WTC11 (cell line): ENCODE data around the gene IKZF2.

Source experiments
- CREM ChIP-seq: sonication (generic); formaldehyde crosslinking; IDR thresholded peaks from 2 replicates; pipeline ENCODE4 v1.8.1; 2022; ENCODE audit warnings: mild to moderate bottlenecking, missing genetic modification reagents, moderate library complexity
- ESRRA ChIP-seq: sonication (generic); formaldehyde crosslinking; IDR thresholded peaks from 2 replicates; pipeline ENCODE4 v1.8.1; 2022; ENCODE audit warnings: mild to moderate bottlenecking, missing genetic modification reagents, borderline replicate concordance
- ETV6 ChIP-seq: sonication (generic); formaldehyde crosslinking; IDR thresholded peaks from 2 replicates; pipeline ENCODE4 v1.8.1; 2022; ENCODE audit warnings: mild to moderate bottlenecking, missing genetic modification reagents
- NFE2L1 ChIP-seq: sonication (generic); formaldehyde crosslinking; IDR thresholded peaks from 2 replicates; pipeline ENCODE4 v1.8.1; 2023; ENCODE audit warnings: missing genetic modification reagents
- SMAD3 ChIP-seq: sonication (generic); formaldehyde crosslinking; IDR thresholded peaks from 2 replicates; pipeline ENCODE4 v1.8.0; 2022; ENCODE audit warnings: missing genetic modification reagents, mild to moderate bottlenecking, borderline replicate concordance
- SMAD4 ChIP-seq: sonication (generic); formaldehyde crosslinking; IDR thresholded peaks from 2 replicates; pipeline ENCODE4 v1.8.0; 2022; ENCODE audit warnings: mild to moderate bottlenecking, missing genetic modification reagents
- SP1 ChIP-seq: sonication (generic); formaldehyde crosslinking; conservative IDR thresholded peaks from 2 replicates; pipeline ENCODE4 v1.8.1; 2022; ENCODE audit warnings: missing genetic modification reagents
- TCF7 ChIP-seq: sonication (generic); formaldehyde crosslinking; IDR thresholded peaks from 2 replicates; pipeline ENCODE4 v1.8.0; 2022; ENCODE audit warnings: mild to moderate bottlenecking, low read depth, missing genetic modification reagents, moderate library complexity
- ZNF263 ChIP-seq: sonication (generic); formaldehyde crosslinking; IDR thresholded peaks from 2 replicates; pipeline ENCODE4 v1.8.1; 2022; ENCODE audit warnings: low read depth, mild to moderate bottlenecking, moderate library complexity, missing genetic modification reagents
- TF ChIP-seq, protein P1 (sequence below): fragments of 200-600 bp; IDR thresholded peaks from 2 replicates; pipeline ENCODE4 v1.8.0; 2022; ENCODE audit warnings: antibody characterized with exemption
- TF ChIP-seq, protein P2 (sequence below): sonication (generic); formaldehyde crosslinking; IDR thresholded peaks from 2 replicates; pipeline ENCODE4 v1.8.1; 2023; ENCODE audit warnings: mild to moderate bottlenecking, missing genetic modification reagents, moderate library complexity
- TF ChIP-seq, protein P3 (sequence below): sonication (generic); formaldehyde crosslinking; IDR thresholded peaks from 2 replicates; pipeline ENCODE4 v1.8.1; 2023; ENCODE audit warnings: mild to moderate bottlenecking, moderate library complexity, missing genetic modification reagents
- TF ChIP-seq, protein P4 (sequence below): sonication (generic); formaldehyde crosslinking; conservative IDR thresholded peaks from 2 replicates; pipeline ENCODE4 v1.8.1; 2023; ENCODE audit warnings: mild to moderate bottlenecking, low read depth, missing genetic modification reagents, moderate library complexity
- TF ChIP-seq, protein P5 (sequence below): sonication (generic); formaldehyde crosslinking; IDR thresholded peaks from 2 replicates; pipeline ENCODE4 v1.8.1; 2023; ENCODE audit warnings: mild to moderate bottlenecking, missing genetic modification reagents, moderate library complexity

DNA sequence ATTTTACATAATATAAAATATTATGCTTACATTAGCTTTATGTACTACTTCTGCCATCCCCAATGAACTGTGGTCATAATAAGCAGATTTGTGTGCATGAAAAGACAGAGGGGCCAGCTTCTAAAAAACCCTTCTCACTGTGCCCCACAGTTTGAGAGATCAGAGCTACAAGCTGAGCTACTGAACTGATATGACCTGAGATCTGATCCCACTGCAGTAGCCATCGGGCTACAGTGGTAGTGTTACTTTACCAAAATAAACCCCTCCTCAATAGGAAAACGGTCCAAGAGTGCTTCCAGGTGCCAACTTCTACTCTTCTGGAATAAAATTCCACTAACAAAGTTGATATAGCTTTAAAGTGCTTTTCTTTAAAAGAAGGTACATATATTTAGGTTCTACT lies 43.1 kb downstream of the IKZF2 start:
- no peak for TF ChIP-seq SMAD3 (CRISPR knock-in tag)
- TF ChIP-seq, protein P1, sequence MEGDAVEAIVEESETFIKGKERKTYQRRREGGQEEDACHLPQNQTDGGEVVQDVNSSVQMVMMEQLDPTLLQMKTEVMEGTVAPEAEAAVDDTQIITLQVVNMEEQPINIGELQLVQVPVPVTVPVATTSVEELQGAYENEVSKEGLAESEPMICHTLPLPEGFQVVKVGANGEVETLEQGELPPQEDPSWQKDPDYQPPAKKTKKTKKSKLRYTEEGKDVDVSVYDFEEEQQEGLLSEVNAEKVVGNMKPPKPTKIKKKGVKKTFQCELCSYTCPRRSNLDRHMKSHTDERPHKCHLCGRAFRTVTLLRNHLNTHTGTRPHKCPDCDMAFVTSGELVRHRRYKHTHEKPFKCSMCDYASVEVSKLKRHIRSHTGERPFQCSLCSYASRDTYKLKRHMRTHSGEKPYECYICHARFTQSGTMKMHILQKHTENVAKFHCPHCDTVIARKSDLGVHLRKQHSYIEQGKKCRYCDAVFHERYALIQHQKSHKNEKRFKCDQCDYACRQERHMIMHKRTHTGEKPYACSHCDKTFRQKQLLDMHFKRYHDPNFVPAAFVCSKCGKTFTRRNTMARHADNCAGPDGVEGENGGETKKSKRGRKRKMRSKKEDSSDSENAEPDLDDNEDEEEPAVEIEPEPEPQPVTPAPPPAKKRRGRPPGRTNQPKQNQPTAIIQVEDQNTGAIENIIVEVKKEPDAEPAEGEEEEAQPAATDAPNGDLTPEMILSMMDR, result no peak
- no peak for TF ChIP-seq TCF7 (CRISPR knock-in tag)
- TF ChIP-seq, protein P2, sequence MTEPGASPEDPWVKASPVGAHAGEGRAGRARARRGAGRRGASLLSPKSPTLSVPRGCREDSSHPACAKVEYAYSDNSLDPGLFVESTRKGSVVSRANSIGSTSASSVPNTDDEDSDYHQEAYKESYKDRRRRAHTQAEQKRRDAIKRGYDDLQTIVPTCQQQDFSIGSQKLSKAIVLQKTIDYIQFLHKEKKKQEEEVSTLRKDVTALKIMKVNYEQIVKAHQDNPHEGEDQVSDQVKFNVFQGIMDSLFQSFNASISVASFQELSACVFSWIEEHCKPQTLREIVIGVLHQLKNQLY (CRISPR knock-in tag), result no peak
- no peak for TF ChIP-seq NFE2L1
- TF ChIP-seq ZNF263 (CRISPR knock-in tag), result no peak
- no peak for TF ChIP-seq CREM (CRISPR knock-in tag)
- TF ChIP-seq, protein P3, sequence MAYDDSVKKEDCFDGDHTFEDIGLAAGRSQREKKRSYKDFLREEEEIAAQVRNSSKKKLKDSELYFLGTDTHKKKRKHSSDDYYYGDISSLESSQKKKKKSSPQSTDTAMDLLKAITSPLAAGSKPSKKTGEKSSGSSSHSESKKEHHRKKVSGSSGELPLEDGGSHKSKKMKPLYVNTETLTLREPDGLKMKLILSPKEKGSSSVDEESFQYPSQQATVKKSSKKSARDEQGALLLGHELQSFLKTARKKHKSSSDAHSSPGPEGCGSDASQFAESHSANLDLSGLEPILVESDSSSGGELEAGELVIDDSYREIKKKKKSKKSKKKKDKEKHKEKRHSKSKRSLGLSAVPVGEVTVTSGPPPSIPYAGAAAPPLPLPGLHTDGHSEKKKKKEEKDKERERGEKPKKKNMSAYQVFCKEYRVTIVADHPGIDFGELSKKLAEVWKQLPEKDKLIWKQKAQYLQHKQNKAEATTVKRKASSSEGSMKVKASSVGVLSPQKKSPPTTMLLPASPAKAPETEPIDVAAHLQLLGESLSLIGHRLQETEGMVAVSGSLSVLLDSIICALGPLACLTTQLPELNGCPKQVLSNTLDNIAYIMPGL, result no peak
- TF ChIP-seq, protein P4, sequence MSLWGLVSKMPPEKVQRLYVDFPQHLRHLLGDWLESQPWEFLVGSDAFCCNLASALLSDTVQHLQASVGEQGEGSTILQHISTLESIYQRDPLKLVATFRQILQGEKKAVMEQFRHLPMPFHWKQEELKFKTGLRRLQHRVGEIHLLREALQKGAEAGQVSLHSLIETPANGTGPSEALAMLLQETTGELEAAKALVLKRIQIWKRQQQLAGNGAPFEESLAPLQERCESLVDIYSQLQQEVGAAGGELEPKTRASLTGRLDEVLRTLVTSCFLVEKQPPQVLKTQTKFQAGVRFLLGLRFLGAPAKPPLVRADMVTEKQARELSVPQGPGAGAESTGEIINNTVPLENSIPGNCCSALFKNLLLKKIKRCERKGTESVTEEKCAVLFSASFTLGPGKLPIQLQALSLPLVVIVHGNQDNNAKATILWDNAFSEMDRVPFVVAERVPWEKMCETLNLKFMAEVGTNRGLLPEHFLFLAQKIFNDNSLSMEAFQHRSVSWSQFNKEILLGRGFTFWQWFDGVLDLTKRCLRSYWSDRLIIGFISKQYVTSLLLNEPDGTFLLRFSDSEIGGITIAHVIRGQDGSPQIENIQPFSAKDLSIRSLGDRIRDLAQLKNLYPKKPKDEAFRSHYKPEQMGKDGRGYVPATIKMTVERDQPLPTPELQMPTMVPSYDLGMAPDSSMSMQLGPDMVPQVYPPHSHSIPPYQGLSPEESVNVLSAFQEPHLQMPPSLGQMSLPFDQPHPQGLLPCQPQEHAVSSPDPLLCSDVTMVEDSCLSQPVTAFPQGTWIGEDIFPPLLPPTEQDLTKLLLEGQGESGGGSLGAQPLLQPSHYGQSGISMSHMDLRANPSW, result no peak
- TF ChIP-seq ESRRA (CRISPR knock-in tag), result no peak
- TF ChIP-seq ETV6 (CRISPR knock-in tag), result no peak
- TF ChIP-seq, protein P5, sequence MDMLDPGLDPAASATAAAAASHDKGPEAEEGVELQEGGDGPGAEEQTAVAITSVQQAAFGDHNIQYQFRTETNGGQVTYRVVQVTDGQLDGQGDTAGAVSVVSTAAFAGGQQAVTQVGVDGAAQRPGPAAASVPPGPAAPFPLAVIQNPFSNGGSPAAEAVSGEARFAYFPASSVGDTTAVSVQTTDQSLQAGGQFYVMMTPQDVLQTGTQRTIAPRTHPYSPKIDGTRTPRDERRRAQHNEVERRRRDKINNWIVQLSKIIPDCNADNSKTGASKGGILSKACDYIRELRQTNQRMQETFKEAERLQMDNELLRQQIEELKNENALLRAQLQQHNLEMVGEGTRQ, result no peak
- no peak for TF ChIP-seq SP1 (CRISPR knock-in tag)
- no peak for TF ChIP-seq SMAD4 (CRISPR knock-in tag)
